ENCODE results near the gene SELENON.
A peak's percentile ranks its signal among the peaks of the same experiment; 100 is the strongest.

Gene SELENON

GRCh38 chr1:25793585-25794170 is 6.3 kb upstream of the SELENON start:
- TF ChIP-seq CTCF (IDR thresholded peaks at IDR 0.05; ENCODE audit: borderline replicate concordance, control extremely low read depth, extremely low read depth, insufficient read depth, missing control alignments): no peak
- in situ Hi-C loops (cut with MboI; ENCODE audit: low sequenced_read_pairs, unreplicated experiment): no loop called here
- no peak for DNase-seq (ENCODE audit: low spot score)

GRCh38 chr1:25794325-25794724 is 5.7 kb upstream of the SELENON start:
- no peak for TF ChIP-seq CTCF (IDR thresholded peaks at IDR 0.05; ENCODE audit: borderline replicate concordance, control extremely low read depth, extremely low read depth, insufficient read depth, missing control alignments)
- in situ Hi-C loops (cut with MboI; ENCODE audit: low sequenced_read_pairs, unreplicated experiment): no loop called here

GRCh38 chr1:25795211-25795610 is 4.8 kb upstream of the SELENON start:
- in situ Hi-C loops (cut with MboI; ENCODE audit: low sequenced_read_pairs, unreplicated experiment): no loop called here
- DNase-seq (ENCODE audit: low spot score): no peak
- TF ChIP-seq CTCF (IDR thresholded peaks at IDR 0.05; ENCODE audit: borderline replicate concordance, control extremely low read depth, extremely low read depth, insufficient read depth, missing control alignments): no peak

More at GRCh38 chr1:25794325-25794724, 5.7 kb upstream of the SELENON start:
- no peak for DNase-seq (ENCODE audit: low spot score)

DNA sequence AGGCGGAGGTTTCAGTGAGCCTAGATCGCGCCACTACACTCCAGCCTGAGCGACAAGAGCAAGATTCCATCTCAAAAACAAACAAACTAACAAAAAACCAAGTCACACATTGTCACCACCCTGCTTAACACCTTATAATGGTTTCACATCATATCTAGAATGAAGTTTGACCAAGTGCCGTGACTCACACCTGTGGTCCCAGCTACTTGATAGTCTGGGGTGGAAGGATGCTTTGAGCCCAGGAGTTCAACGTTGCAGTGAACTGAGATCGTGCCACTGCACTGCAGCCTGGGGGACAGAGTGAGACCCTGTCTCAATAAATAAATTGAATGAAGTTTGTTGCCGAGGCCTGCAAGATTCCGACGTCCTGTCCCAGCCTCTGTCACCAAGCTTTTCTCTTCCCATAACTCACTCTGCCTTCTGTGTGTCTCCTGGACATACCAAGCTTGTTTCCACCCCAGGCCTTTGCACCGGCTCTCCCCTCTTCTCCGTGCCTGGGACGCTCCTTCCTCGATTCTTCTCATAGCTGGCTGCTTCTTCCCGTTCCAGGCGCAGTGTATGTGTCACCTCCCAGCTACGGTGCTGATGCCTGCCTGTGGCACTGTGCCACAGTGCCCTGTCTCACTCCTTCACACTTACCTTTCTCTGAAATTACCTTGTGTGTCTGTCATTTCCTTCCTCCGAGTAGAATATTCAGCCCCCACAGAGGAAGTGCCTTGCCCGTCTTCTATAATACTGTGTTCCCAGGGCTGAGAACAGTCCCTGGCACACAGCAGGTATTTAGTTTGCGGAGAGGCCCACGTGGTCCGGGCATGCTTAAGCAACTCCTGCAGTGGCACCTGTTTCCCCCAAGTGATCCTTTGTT is 3.8 kb upstream of the SELENON start:
- in situ Hi-C loops (cut with MboI; ENCODE audit: low sequenced_read_pairs, unreplicated experiment): no loop called here
- no peak for DNase-seq (ENCODE audit: low spot score)
- TF ChIP-seq CTCF (IDR thresholded peaks at IDR 0.05; ENCODE audit: borderline replicate concordance, control extremely low read depth, extremely low read depth, insufficient read depth, missing control alignments): no peak

GRCh38 chr1:25796811-25797458 is 3.1 kb upstream of the SELENON start:
- in situ Hi-C loops (cut with MboI; ENCODE audit: low sequenced_read_pairs, unreplicated experiment): no loop called here

More at GRCh38 chr1:25796811-25797458, 3.1 kb upstream of the SELENON start:
- peak; percentile 76 for DNase-seq (ENCODE audit: low spot score)
- peak; percentile 83 for TF ChIP-seq CTCF (IDR thresholded peaks at IDR 0.05; ENCODE audit: borderline replicate concordance, control extremely low read depth, extremely low read depth, insufficient read depth, missing control alignments)
